ENCODE results near the gene LPIN1. TPM values are rescaled to one million over a fixed set of nuclear protein-coding genes. Genes with fewer than 3 reads are reported as not detected.
"Not testable (repeated sequence)": the region's sequence is repeated elsewhere in the genome, so short reads cannot be mapped to it uniquely, and the experiment has no call there.

LPIN1 gene
- total RNA-seq, 2 experiments from 2014 or later: 54.0 to 57.8 TPM

- Mint-ChIP-seq H3K4me3 (no peak overlapping the region), H3K9me3 (no peaks in the 10 kb centered on the region), H3K4me1 (peaks cover 6% of the 10 kb centered on the region), H3K27me3 (no peaks in the 10 kb centered on the region), H3K36me3 (ENCODE audit: low read depth) (peaks cover 89% of the 10 kb centered on the region), H3K27ac (no peak overlapping the region)
- ChIA-PET CTCF (no interaction called here), POLR2A (no interaction called here)
- peak; percentile 10 for DNase-seq
Observed at GRCh38 chr2:11805024-11805423, 58.6 kb downstream of the LPIN1 start.

GRCh38 chr2:11805920-11806319, 59.5 kb downstream of the LPIN1 start:
- Mint-ChIP-seq H3K4me3 (no peak overlapping the region), H3K9me3 (no peaks in the 10 kb centered on the region), H3K27ac (no peak overlapping the region), H3K4me1 (peaks cover under 1% of the 10 kb centered on the region), H3K36me3 (ENCODE audit: low read depth) (peaks cover 90% of the 10 kb centered on the region), H3K27me3 (no peaks in the 10 kb centered on the region)
- ChIA-PET CTCF (interaction anchor here (1.0 to 1.2 kb wide), 3 partner anchors 15 to 1200 kb away, joined by 3 read pairs; no protein-coding TSS in a partner anchor), POLR2A (no interaction called here)
- DNase-seq: peak; percentile 12

- Mint-ChIP-seq H3K36me3 (ENCODE audit: low read depth) (peaks cover 91% of the 10 kb centered on the region), H3K27ac (no peak overlapping the region), H3K27me3 (no peaks in the 10 kb centered on the region), H3K4me3 (no peak overlapping the region), H3K4me1 (no peaks in the 10 kb centered on the region), H3K9me3 (no peaks in the 10 kb centered on the region)
- peak; percentile 13 for DNase-seq
- CTCF ChIA-PET: interaction anchor here (1.2 kb wide), 2 partner anchors 17 to 1199 kb away, joined by 3 read pairs; no protein-coding TSS in a partner anchor
- POLR2A ChIA-PET: no interaction called here
Observed at GRCh38 chr2:11807156-11808015, 61.0 kb downstream of the LPIN1 start.

GRCh38 chr2:11808016-11808400, 61.6 kb downstream of the LPIN1 start:
- POLR2A ChIA-PET: no interaction called here
- Mint-ChIP-seq H3K4me1 (no peaks in the 10 kb centered on the region), H3K27ac (no peak overlapping the region), H3K4me3 (no peak overlapping the region), H3K9me3 (no peaks in the 10 kb centered on the region), H3K27me3 (no peaks in the 10 kb centered on the region), H3K36me3 (ENCODE audit: low read depth) (peaks cover 92% of the 10 kb centered on the region)
- CTCF ChIA-PET: no interaction called here
- peak; percentile 4 for DNase-seq

DNA sequence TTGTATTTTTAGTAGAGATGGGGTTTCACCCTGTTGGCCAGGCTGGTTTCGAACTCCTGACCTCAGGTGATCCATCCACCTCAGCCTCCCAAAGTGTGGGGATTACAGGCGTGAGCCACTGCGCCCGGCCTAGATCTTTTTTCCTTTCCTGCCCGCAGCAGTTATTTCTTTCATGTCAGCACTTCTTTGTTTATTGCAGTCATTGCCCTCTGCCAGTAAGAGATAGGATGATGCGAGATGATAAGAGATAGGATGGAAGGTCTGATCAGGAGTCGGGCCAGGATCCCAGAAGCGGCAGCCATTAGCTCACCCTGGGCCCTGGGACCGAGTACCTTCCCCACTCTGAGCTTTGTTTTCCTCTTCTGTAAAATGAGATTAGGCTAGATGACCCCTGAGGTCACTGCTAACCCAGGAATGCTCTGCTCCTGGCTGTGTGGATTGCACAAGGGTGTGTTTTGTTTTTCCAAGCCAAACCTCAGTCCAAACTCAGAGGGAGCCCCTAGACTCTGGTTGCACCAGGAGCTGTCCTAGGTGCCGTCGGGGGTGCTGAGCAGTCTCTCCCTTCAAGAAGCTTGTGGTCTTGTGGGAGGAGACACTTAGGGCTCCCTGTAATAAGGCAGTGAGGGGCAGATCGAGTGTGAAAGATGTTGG, 63.3 kb downstream of the LPIN1 start:
- Mint-ChIP-seq H3K27me3 (no peaks in the 10 kb centered on the region), H3K27ac (no peak overlapping the region), H3K9me3 (no peaks in the 10 kb centered on the region), H3K36me3 (ENCODE audit: low read depth) (peaks cover 86% of the 10 kb centered on the region), H3K4me3 (no peak overlapping the region), H3K4me1 (no peaks in the 10 kb centered on the region)
- ChIA-PET POLR2A (no interaction called here), CTCF (no interaction called here)
- peak; percentile 12 for DNase-seq

DNA sequence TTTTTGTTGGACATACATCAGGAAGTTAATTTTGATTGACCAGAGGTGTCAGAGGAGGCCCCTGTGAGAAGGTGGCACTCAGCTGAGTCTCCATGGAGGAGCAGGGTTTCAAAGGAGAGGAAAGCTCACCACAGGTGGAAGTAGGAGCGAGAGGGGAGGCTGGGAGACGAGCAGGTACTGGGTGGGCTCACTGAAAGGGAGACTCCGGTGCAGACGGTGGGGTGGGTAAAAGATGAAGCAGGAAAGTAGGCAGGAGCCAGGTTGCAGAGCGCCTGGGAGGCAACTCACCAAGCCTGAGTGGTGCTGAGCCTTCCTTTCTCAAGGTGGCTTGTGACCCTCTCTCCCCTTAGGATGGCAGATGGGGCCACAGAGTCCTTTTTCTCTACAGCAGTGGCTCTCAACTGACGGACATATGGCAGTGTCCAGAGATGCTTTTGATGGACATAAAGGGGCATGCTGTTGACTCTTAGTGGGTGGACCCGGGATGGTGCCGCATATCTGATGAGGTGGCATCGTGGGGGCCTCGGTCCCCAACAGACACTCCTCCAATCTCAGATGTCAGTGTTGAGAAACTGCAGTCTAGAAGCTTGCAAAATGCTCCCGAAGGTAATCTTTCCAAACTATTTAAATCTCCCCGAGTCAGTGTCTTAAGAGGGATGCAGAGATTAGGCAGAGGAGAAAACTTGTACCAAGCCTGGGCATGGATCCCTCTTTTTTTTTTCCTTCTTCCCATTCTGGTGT, 64.0 kb downstream of the LPIN1 start:
- no peaks in the 10 kb centered on the region for H3K9me3 Mint-ChIP-seq
- ChIA-PET POLR2A (no interaction called here), CTCF (no interaction called here)
- H3K27me3 Mint-ChIP-seq: no peaks in the 10 kb centered on the region
- DNase-seq: peak; percentile 7
- H3K36me3 Mint-ChIP-seq (ENCODE audit: low read depth): peaks cover 85% of the 10 kb centered on the region
- no peak overlapping the region for H3K27ac Mint-ChIP-seq
- no peaks in the 10 kb centered on the region for H3K4me1 Mint-ChIP-seq
- H3K4me3 Mint-ChIP-seq: no peak overlapping the region

- peaks cover 85% of the 10 kb centered on the region for H3K36me3 Mint-ChIP-seq (ENCODE audit: low read depth)
- H3K27ac Mint-ChIP-seq: no peak overlapping the region
- ChIA-PET CTCF (interaction anchor here (1.4 kb wide), 1 partner anchor 27 kb away, joined by 3 read pairs; no protein-coding TSS in a partner anchor), POLR2A (no interaction called here)
- no peak overlapping the region for H3K4me3 Mint-ChIP-seq
- DNase-seq: peak; percentile 14
- no peaks in the 10 kb centered on the region for H3K9me3 Mint-ChIP-seq
- no peaks in the 10 kb centered on the region for H3K27me3 Mint-ChIP-seq
- H3K4me1 Mint-ChIP-seq: no peaks in the 10 kb centered on the region
Observed at GRCh38 chr2:11811036-11811654, 64.7 kb downstream of the LPIN1 start.

GRCh38 chr2:11812466-11813248, 66.2 kb downstream of the LPIN1 start:
- Mint-ChIP-seq H3K4me3 (no peak overlapping the region), H3K27ac (no peak overlapping the region), H3K36me3 (ENCODE audit: low read depth) (peaks cover 83% of the 10 kb centered on the region), H3K9me3 (no peaks in the 10 kb centered on the region), H3K4me1 (no peaks in the 10 kb centered on the region), H3K27me3 (no peaks in the 10 kb centered on the region)
- ChIA-PET POLR2A (no interaction called here), CTCF (interaction anchor here (1.4 kb wide), 1 partner anchor 29 kb away, joined by 3 read pairs; no protein-coding TSS in a partner anchor)
- peak; percentile 14 for DNase-seq

- H3K9me3 Mint-ChIP-seq, H3K27me3 Mint-ChIP-seq, H3K27ac Mint-ChIP-seq, H3K4me1 Mint-ChIP-seq, CTCF ChIA-PET, H3K4me3 Mint-ChIP-seq, DNase-seq, POLR2A ChIA-PET: not testable (repeated sequence)
- peaks cover 80% of the 10 kb centered on the region for H3K36me3 Mint-ChIP-seq (ENCODE audit: low read depth)
Observed at GRCh38 chr2:11813345-11813744, 66.9 kb downstream of the LPIN1 start.

GRCh38 chr2:11813951-11814350, 67.5 kb downstream of the LPIN1 start:
- Mint-ChIP-seq H3K27me3 (no peaks in the 10 kb centered on the region), H3K4me3 (no peak overlapping the region), H3K4me1 (no peaks in the 10 kb centered on the region), H3K27ac (peak overlapping the region; percentile 19), H3K36me3 (ENCODE audit: low read depth) (peaks cover 75% of the 10 kb centered on the region), H3K9me3 (no peaks in the 10 kb centered on the region)
- DNase-seq: peak; percentile 12
- ChIA-PET CTCF (no interaction called here), POLR2A (no interaction called here)

DNA sequence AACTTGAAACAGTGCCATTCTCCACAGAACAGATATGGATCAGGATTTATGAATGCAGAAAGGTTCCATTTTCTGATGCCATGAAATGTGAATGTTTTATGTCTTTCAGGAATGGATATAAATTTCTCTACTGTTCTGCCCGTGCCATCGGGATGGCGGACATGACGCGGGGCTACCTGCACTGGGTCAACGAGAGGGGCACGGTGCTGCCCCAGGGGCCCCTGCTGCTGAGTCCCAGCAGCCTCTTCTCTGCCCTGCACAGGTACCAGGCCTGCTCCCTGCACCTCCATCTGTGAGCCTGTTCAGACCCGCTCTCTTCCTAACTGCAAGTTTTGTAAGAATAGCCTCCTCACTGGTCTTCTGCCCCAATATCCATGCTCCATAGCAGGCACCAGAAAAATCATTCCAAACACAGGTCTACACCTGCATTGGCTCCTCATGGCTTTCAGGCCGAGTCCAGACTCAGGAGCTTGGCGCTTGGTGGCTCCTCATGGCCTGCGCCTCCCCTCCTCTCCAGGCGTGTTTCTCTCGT, 68.6 kb downstream of the LPIN1 start:
- H3K36me3 Mint-ChIP-seq (ENCODE audit: low read depth): peaks cover 76% of the 10 kb centered on the region
- no peaks in the 10 kb centered on the region for H3K9me3 Mint-ChIP-seq

GRCh38 chr2:11816935-11817334, 70.5 kb downstream of the LPIN1 start:
- H3K27ac Mint-ChIP-seq, H3K27me3 Mint-ChIP-seq, CTCF ChIA-PET, H3K4me3 Mint-ChIP-seq, DNase-seq, H3K4me1 Mint-ChIP-seq, POLR2A ChIA-PET, H3K9me3 Mint-ChIP-seq: not testable (repeated sequence)
- peaks cover 77% of the 10 kb centered on the region for H3K36me3 Mint-ChIP-seq (ENCODE audit: low read depth)

More for the DNA sequence above, 68.6 kb downstream of the LPIN1 start:
- Mint-ChIP-seq H3K4me1 (no peaks in the 10 kb centered on the region), H3K27ac (no peak overlapping the region), H3K4me3 (no peak overlapping the region), H3K27me3 (no peaks in the 10 kb centered on the region)
- POLR2A ChIA-PET: no interaction called here
- peak; percentile 11 for DNase-seq
- CTCF ChIA-PET: no interaction called here

Measured in activated CD4-positive, alpha-beta memory T cell treated with anti-CD3 and anti-CD28 coated beads, Interleukin-2, amount 10 ng/mL, durations not matched to agents 7 days and 5 days (primary cell).